ENCODE data around the gene EHD4.

The EHD4 gene

DNA sequence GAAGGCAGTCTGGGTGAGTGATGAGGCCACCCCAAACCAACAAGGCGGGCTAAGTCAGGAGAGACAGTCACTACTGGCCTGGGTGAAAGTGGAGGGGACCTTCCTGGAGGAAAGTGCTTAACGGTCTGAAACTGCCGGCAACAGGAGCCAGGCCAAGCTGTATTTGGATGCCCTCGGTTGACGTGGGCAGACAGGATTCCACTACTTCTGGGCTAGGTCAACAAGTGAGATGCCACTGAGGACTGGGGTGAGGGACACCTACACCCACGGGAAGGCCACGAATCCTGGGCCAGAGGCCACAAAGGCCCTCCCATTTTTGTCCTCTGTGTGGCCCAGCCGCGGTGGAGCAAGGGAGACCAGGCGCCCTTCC lies 90.8 kb downstream of the EHD4 start:
- TF ChIP-seq, protein P1, sequence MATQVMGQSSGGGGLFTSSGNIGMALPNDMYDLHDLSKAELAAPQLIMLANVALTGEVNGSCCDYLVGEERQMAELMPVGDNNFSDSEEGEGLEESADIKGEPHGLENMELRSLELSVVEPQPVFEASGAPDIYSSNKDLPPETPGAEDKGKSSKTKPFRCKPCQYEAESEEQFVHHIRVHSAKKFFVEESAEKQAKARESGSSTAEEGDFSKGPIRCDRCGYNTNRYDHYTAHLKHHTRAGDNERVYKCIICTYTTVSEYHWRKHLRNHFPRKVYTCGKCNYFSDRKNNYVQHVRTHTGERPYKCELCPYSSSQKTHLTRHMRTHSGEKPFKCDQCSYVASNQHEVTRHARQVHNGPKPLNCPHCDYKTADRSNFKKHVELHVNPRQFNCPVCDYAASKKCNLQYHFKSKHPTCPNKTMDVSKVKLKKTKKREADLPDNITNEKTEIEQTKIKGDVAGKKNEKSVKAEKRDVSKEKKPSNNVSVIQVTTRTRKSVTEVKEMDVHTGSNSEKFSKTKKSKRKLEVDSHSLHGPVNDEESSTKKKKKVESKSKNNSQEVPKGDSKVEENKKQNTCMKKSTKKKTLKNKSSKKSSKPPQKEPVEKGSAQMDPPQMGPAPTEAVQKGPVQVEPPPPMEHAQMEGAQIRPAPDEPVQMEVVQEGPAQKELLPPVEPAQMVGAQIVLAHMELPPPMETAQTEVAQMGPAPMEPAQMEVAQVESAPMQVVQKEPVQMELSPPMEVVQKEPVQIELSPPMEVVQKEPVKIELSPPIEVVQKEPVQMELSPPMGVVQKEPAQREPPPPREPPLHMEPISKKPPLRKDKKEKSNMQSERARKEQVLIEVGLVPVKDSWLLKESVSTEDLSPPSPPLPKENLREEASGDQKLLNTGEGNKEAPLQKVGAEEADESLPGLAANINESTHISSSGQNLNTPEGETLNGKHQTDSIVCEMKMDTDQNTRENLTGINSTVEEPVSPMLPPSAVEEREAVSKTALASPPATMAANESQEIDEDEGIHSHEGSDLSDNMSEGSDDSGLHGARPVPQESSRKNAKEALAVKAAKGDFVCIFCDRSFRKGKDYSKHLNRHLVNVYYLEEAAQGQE (IDR thresholded peaks at IDR 0.05; ENCODE audit: insufficient read depth in 1 of 2, low read depth in 2 of 2, low read length in 2 of 2) = no peak
- TF ChIP-seq TAF1 (IDR thresholded peaks at IDR 0.05; ENCODE audit: borderline replicate concordance, insufficient read depth, low read length) (no peak), SIN3A (IDR thresholded peaks at IDR 0.05; ENCODE audit: borderline replicate concordance, insufficient read depth, low read length) (no peak), FOXP2 (optimal IDR thresholded peaks at IDR 0.05; ENCODE audit: borderline replicate concordance, extremely low read depth, extremely low read length, insufficient read depth) (no peak), POLR2AphosphoS5 (IDR thresholded peaks at IDR 0.05; ENCODE audit: low read depth, low read length) (no peak)

DNA sequence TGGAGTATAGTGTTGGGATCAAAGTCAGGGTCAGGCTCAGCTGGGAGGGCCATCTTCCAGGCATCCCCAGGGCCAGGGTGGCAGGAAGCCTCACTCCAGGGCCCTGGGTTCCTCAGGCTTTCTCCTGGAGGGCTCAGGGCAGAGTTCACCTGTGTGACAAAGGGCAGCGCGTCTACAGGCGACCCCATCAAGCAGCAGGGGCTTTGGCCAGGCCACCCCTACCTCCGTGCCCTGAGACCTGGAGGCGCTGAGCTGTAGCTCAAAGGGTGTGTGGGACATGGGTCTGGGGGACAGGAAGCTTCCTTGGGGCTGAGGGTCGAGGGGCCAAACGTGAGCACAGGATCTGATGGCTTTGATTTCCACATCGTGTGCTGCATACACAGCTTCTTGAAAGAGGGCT lies 91.3 kb downstream of the EHD4 start:
- TF ChIP-seq, protein P1 (IDR thresholded peaks at IDR 0.05; ENCODE audit: insufficient read depth in 1 of 2, low read depth in 2 of 2, low read length in 2 of 2) = no peak
- TF ChIP-seq POLR2AphosphoS5 (IDR thresholded peaks at IDR 0.05; ENCODE audit: low read depth, low read length) (no peak), FOXP2 (optimal IDR thresholded peaks at IDR 0.05; ENCODE audit: borderline replicate concordance, extremely low read depth, extremely low read length, insufficient read depth) (no peak), TAF1 (IDR thresholded peaks at IDR 0.05; ENCODE audit: borderline replicate concordance, insufficient read depth, low read length) (no peak), SIN3A (IDR thresholded peaks at IDR 0.05; ENCODE audit: borderline replicate concordance, insufficient read depth, low read length) (no peak)

DNA sequence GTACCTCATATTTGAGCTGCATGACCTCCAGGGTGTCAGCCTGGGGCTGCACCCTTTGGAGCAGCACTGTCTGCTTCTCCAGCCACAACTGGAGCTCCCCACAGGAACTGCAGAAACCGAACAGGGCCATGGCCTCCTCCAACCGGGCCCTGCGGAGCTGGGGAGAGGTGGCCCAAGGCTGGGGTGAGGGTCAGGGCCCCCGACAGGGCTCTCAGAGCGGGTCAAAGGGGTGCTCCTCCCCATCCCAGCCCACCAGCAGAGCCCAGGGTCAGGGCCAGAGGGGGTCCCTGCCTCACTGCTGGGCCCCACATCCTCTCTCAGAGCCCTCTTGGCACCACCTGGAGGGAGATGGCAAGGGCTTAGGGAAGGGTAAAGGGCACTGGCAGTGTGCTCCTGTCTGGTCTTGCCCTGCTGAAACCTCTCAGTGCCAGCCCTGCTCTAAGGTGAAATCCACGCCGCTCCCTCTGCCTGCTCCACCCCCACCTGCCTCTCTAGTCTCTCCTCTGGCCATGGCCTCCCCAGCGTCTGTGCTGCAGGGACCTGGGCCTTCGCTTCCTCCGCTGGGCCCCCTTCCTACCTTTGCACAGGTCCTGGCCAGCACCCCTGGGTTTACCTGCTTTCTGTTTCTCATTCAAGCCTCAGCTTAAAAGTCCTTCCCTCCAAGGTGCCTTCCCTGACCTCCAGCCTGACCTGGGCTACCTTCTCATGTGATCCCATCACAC lies 92.0 kb downstream of the EHD4 start:
- no peak for TF ChIP-seq POLR2AphosphoS5 (IDR thresholded peaks at IDR 0.05; ENCODE audit: low read depth, low read length)
- TF ChIP-seq FOXP2 (optimal IDR thresholded peaks at IDR 0.05; ENCODE audit: borderline replicate concordance, extremely low read depth, extremely low read length, insufficient read depth) = no peak
- TF ChIP-seq, protein P1 (IDR thresholded peaks at IDR 0.05; ENCODE audit: insufficient read depth in 1 of 2, low read depth in 2 of 2, low read length in 2 of 2) = no peak
- no peak for TF ChIP-seq TAF1 (IDR thresholded peaks at IDR 0.05; ENCODE audit: borderline replicate concordance, insufficient read depth, low read length)
- TF ChIP-seq SIN3A (IDR thresholded peaks at IDR 0.05; ENCODE audit: borderline replicate concordance, insufficient read depth, low read length) = no peak

DNA sequence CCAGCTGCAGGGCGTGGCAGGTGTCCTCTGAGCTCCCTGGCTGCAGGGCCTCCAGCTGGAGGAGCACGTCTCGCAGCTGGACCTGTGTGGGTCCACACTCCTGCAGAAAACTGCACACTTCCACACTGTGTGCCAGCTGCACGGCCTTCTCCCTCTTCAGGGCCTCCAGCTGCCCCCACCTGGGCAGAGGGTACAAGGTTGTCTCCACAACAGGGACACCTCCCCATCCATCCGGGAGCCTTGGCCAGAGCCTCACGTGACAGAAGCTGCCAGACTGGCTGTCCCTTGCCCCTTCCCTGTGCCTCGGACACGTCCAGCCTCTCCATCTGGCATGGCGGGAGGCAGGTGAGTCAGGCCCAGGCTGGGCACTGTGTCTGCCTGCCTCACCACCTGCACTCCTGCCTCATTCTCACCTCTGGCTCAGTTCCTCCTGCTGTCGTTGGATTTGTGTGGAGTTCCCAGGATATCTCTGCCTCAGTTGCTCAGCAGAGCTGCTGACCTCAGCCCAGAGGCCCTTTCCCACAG lies 93.0 kb downstream of the EHD4 start:
- TF ChIP-seq POLR2AphosphoS5 (IDR thresholded peaks at IDR 0.05; ENCODE audit: low read depth, low read length) = no peak
- TF ChIP-seq, protein P1 (IDR thresholded peaks at IDR 0.05; ENCODE audit: insufficient read depth in 1 of 2, low read depth in 2 of 2, low read length in 2 of 2) = no peak
- no peak for TF ChIP-seq SIN3A (IDR thresholded peaks at IDR 0.05; ENCODE audit: borderline replicate concordance, insufficient read depth, low read length)
- TF ChIP-seq TAF1 (IDR thresholded peaks at IDR 0.05; ENCODE audit: borderline replicate concordance, insufficient read depth, low read length) = no peak
- no peak for TF ChIP-seq FOXP2 (optimal IDR thresholded peaks at IDR 0.05; ENCODE audit: borderline replicate concordance, extremely low read depth, extremely low read length, insufficient read depth)

Measured in PFSK-1 (cell line).